Measurements from ENCODE around the gene VASP.

Gene VASP

DNA sequence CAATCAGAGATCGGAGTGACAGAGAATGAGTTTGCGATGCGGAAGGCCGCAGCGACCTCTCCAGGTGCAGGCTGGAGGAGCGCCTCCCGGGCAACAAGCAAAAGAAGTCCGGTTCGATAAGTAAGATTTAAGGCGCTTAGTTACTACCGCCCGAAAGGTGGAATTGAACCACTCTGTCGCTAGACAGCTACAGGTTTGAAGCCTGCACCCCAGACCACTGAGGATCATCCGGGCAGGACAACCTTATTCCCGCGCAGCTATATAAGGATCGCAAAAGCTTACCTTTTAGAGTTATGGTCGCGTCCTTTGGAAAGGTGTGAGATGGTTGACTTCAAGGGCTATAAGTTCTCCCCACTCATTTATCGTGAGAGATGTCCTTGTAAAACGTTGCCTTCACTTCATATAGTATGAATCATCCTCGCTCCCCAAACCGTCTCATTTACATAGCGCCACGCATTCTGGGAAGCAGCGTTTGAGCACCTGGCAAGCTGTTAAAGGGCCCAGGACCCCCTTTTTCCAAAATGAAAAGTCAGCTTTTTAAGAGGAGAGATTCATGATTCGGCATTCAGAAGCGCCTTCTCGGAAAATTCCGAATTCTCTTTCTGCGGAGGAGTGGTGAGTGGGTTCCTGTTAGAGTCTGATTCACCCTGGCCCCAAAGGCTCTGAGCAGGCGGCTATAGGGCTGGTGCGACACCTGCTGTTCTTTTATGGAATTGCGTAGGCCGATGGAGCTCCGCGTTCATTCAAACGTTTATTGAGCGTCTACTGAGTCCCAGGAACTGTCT is 28.6 kb upstream of the VASP start:
- H3K36me3 ChIP-seq = no peaks in the 10 kb centered on the region; the same call in 1 of the 2 replicates
- peaks cover 3% of the 10 kb centered on the region for H3K9me3 ChIP-seq (ENCODE audit: severe bottlenecking)
- peak overlapping the region; percentile 57 for H3K4me3 ChIP-seq (ENCODE audit: low read depth, low read length)
- H3K27ac ChIP-seq = peak overlapping the region; percentile 98
- peak; percentile 78 for TF ChIP-seq CTCF (IDR thresholded peaks at IDR 0.05; ENCODE audit: low read depth, low read length)
- no peaks in the 10 kb centered on the region for H3K27me3 ChIP-seq (ENCODE audit: insufficient read depth, low read depth, severe bottlenecking)
- DNase-seq = peak; percentile 91

GRCh38 chr19:45483033-45483432 is 24.2 kb upstream of the VASP start:
- TF ChIP-seq CTCF (IDR thresholded peaks at IDR 0.05; ENCODE audit: low read depth, low read length) = no peak
- H3K9me3 ChIP-seq (ENCODE audit: severe bottlenecking) = peaks cover 3% of the 10 kb centered on the region
- H3K27me3 ChIP-seq (ENCODE audit: insufficient read depth, low read depth, severe bottlenecking) = no peaks in the 10 kb centered on the region
- no peak for DNase-seq
- no peak overlapping the region for H3K4me3 ChIP-seq (ENCODE audit: low read depth, low read length)
- peaks cover 11% of the 10 kb centered on the region for H3K36me3 ChIP-seq
- no peak overlapping the region for H3K27ac ChIP-seq

DNA sequence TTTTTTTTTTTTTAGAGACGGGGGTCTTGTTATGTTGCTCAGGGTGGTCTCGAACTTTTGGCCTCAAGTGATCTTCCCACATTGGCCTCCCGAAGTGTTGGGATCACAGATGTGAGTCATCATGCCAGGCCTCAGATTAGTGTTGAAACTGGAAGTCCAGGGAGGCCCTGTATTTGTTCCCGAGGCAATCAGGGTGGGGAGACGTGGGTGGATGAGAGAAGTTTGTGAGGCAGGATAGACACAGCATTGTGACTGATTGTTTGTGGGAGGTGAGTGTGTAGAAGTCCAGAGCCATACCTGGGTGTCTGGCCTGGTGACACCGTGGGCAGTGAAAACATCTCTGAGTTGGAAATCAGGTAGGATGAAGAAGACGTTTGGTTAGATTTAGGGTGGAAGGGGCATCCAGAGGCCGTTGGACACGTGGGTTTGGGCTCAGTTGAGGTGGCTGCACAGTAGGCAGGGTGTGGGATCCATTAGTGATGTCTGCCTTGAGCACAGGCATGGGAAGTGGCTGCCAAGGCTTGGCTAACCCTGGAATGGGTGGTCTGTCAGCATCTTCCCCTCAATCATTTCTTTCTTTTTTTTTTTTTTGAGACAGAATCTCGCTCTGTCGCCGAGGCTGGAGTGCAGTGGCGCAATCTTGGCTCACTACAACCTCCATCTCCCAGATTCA is 22.9 kb upstream of the VASP start:
- Histone ChIP-seq H3K36me3 (peaks cover 15% of the 10 kb centered on the region), H3K9me3 (ENCODE audit: severe bottlenecking) (peaks cover 3% of the 10 kb centered on the region), H3K27me3 (ENCODE audit: insufficient read depth, low read depth, severe bottlenecking) (no peaks in the 10 kb centered on the region), H3K4me3 (ENCODE audit: low read depth, low read length) (no peak overlapping the region), H3K27ac (no peak overlapping the region; the same call in 1 of the 2 replicates)
- TF ChIP-seq CTCF (IDR thresholded peaks at IDR 0.05; ENCODE audit: low read depth, low read length) = no peak
- no peak for DNase-seq

- Histone ChIP-seq H3K36me3 (peaks cover 20% of the 10 kb centered on the region), H3K4me3 (ENCODE audit: low read depth, low read length) (peak overlapping the region; percentile 46), H3K27ac (peak overlapping the region; percentile 62), H3K27me3 (ENCODE audit: insufficient read depth, low read depth, severe bottlenecking) (no peaks in the 10 kb centered on the region), H3K9me3 (ENCODE audit: severe bottlenecking) (peaks cover 3% of the 10 kb centered on the region)
- peak; percentile 87 for TF ChIP-seq CTCF (IDR thresholded peaks at IDR 0.05; ENCODE audit: low read depth, low read length)
- DNase-seq = peak; percentile 98
Measured at GRCh38 chr19:45485305-45486077, 21.8 kb upstream of the VASP start.

- H3K27me3 ChIP-seq (ENCODE audit: insufficient read depth, low read depth, severe bottlenecking) = no peaks in the 10 kb centered on the region
- TF ChIP-seq CTCF (IDR thresholded peaks at IDR 0.05; ENCODE audit: low read depth, low read length) = no peak
- no peaks in the 10 kb centered on the region for H3K9me3 ChIP-seq (ENCODE audit: severe bottlenecking)
- peaks cover 39% of the 10 kb centered on the region for H3K36me3 ChIP-seq
- no peak overlapping the region for H3K4me3 ChIP-seq (ENCODE audit: low read depth, low read length)
- no peak for DNase-seq
- H3K27ac ChIP-seq = no peak overlapping the region
Measured at GRCh38 chr19:45488708-45489107, 18.6 kb upstream of the VASP start.

Measured in WERI-Rb-1 (cell line).